ENCODE data around the gene CDHR3. TPM values are rescaled to one million over a fixed set of nuclear protein-coding genes. Genes with fewer than 3 reads are reported as not detected.

CDHR3 gene
- total RNA-seq, 4 donors from 2014 or later: 6.6 to 11.6 (median 8.9) TPM

DNA sequence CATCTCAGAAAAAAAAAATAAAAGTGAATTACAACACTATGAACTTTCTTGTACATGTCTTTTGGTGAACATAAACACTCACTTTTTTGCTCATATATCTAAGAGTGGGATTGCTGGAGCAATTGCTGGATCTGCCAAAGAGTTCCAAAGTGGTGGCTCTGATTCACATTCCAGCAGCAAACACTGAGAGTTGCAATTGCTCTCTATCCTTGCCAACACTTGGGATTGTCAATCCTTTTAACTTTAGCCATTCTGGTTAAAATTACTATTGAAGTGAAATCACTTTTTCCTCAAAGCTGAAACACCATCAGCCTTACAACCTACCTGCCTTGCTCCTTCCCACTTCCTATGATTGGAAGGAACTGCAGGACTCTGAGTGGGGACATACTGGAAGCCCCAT lies 70.7 kb downstream of the CDHR3 start:
- ATAC-seq (ENCODE audit: low FRiP score) (no peak), DNase-seq (ENCODE audit: low spot score) (no peak)
- TF ChIP-seq, protein P1, sequence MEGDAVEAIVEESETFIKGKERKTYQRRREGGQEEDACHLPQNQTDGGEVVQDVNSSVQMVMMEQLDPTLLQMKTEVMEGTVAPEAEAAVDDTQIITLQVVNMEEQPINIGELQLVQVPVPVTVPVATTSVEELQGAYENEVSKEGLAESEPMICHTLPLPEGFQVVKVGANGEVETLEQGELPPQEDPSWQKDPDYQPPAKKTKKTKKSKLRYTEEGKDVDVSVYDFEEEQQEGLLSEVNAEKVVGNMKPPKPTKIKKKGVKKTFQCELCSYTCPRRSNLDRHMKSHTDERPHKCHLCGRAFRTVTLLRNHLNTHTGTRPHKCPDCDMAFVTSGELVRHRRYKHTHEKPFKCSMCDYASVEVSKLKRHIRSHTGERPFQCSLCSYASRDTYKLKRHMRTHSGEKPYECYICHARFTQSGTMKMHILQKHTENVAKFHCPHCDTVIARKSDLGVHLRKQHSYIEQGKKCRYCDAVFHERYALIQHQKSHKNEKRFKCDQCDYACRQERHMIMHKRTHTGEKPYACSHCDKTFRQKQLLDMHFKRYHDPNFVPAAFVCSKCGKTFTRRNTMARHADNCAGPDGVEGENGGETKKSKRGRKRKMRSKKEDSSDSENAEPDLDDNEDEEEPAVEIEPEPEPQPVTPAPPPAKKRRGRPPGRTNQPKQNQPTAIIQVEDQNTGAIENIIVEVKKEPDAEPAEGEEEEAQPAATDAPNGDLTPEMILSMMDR (IDR thresholded peaks at IDR 0.05): no peak

DNA sequence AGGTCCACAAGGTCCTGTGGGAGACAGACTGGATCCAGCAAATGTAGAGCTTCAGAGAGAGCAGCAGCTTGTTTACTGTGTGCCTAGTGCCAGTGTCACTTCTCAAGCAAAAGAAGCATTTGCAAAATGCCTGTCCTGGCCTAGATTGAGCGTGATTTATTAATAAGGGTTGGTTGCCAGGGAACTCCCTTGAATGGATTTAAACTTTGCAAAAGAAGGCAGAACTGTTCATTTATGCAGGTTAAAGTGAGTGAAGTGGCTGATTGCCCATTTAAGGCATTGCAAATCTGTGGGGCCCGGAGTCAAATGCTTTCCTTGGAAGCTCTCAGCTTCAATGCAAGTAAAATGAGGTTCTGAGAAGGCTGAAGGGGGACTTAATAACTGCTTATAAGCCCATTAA lies 71.3 kb downstream of the CDHR3 start:
- TF ChIP-seq, protein P1 (IDR thresholded peaks at IDR 0.05): no peak
- no peak for DNase-seq (ENCODE audit: low spot score)
- no peak for ATAC-seq (ENCODE audit: low FRiP score)

DNA sequence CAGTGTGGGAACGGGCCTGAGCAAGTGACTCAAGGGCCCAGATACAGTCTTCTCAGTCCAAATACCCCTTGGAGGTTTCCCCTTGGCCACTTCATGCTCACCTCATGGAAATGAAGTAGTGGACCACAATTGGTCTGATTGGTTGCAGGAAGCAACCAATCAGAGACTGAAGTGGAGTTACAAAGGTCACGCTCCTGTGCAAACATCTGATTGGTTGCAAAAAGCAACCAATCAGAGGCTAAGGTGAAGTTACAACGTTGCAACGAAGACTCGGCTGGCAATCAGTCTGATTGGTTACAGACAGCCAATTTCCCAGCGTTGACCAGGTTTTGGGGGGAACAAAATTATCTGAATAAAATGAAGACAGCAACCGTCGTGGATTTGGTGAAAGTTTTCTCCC lies 72.5 kb downstream of the CDHR3 start:
- TF ChIP-seq, protein P1 (IDR thresholded peaks at IDR 0.05): no peak
- DNase-seq (ENCODE audit: low spot score) (no peak), ATAC-seq (ENCODE audit: low FRiP score) (no peak)

DNA sequence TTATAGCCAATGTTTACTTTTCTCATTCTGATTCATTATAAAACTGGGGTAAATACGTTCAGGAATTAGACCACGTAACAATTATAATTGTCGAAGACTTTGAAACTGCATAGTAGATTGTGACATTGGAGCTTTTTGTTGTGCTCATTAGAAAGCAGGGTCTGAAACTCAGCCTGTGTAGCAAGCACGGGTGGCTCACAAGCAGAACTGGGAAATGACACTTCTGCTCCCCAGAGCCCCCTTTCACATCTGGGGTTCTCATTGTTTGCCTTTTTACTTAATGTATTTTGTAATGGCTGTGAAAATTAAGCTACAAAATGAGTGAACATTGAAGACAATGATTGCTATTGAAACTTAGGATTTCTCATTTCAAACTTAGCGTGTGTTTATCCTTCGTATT lies 72.9 kb downstream of the CDHR3 start:
- TF ChIP-seq, protein P1 (IDR thresholded peaks at IDR 0.05): no peak
- no peak for ATAC-seq (ENCODE audit: low FRiP score)
- DNase-seq (ENCODE audit: low spot score): no peak

DNA sequence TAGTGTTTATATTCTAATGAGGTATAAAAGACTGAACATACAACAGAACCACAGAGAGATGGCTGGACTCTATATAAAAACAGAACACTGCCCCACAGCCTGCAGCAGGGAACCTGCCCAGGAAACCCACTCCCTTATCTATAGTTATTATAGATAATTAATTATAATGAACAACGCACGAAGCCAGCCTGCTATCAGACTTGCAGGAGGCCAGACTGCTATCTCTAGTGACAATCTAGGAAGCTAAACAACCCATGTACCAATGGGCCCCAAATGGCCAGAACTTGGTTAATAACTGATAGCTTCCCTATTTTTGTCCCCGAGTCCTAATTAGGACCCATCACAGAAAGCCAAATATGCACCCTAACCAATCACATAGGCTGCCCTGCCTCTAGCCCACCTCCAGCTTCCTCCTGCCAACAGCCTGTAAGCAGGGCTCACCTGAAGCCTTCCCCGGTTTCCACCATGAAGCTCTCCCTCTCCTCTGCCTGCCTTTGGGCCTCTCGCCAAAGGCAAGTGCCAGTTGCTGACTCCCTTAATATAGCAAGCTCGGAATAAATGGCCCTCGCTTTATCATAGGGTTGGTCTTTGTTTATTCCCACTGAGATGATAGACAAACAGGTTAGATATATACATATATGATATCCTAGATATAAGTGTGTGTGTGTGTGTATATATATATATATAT lies 74.6 kb downstream of the CDHR3 start:
- ATAC-seq (ENCODE audit: low FRiP score) (no peak), DNase-seq (ENCODE audit: low spot score) (no peak)
- TF ChIP-seq, protein P1 (IDR thresholded peaks at IDR 0.05): no peak

DNA sequence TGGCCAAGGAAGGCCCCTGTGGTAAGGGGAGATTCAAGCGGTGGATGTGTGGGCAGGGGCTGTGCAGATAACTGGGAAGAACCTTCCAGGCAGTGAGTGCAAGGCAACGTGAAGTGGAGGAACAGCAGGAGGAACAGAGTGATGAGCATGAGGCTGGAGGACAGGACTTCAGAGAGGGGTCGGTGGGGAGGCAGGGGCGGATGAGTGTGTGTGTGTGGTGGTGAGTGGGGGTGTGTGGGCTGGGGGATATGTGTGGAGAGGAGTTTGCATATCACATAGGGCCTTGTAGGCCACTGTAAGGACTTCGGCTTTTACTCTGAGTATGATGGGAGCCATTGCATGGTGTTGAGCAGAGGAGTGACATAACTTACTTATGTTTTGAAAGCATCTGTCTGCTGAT lies 75.2 kb downstream of the CDHR3 start:
- DNase-seq (ENCODE audit: low spot score) (no peak), ATAC-seq (ENCODE audit: low FRiP score) (no peak)
- TF ChIP-seq, protein P1 (IDR thresholded peaks at IDR 0.05): no peak

DNA sequence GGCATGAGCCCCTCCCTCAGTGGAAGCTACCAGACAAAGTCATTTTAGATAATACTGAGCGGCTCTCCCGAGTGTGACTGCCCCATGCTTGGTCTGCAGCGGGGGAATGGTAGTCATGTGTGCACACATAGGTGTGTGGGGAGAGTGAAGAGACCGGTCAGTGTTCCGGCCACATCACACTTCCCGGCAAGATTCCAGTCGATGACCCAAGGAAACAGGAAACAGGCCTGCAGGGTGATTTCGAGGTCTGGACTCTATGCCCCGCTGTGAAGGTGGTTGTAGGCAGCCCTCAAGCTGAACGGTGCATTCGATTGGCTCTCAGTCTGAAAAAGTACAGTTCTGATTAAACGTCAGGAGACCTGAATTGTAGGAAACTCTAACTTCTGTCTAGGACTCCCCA lies 75.9 kb downstream of the CDHR3 start:
- ATAC-seq (ENCODE audit: low FRiP score) (no peak), DNase-seq (ENCODE audit: low spot score) (no peak)
- TF ChIP-seq, protein P1 (IDR thresholded peaks at IDR 0.05): no peak
